HG02610 (cell line): ENCODE results near the gene LRP8.
"Not testable (repeated sequence)": the region's sequence is repeated elsewhere in the genome, so short reads cannot be mapped to it uniquely, and the experiment has no call there.

ENCODE experiments used
- ATAC-seq: cut with Tn5 transposase; IDR thresholded peaks from one replicate; pipeline ENCODE4 v1.9.1; 2021; ENCODE audit warnings: mild to moderate bottlenecking, moderate library complexity; ENCODE audit not compliant: unreplicated experiment

LRP8 gene

GRCh38 chr1:53220962-53221286 lies 106.9 kb downstream of the LRP8 start:
- ATAC-seq, result no peak

- peak; percentile 90 for ATAC-seq
Measured at GRCh38 chr1:53220171-53220961, 107.5 kb downstream of the LRP8 start, which contains the start of gene CZIB. CZIB (minus strand) TSS chr1:53220634; CDS start chr1:53220575, 59 bp downstream.

GRCh38 chr1:53219711-53220110 lies 108.2 kb downstream of the LRP8 start:
- no peak for ATAC-seq

- ATAC-seq, result no peak
Measured at GRCh38 chr1:53218201-53218600, 109.7 kb downstream of the LRP8 start.

- no peak for ATAC-seq
Measured at GRCh38 chr1:53214376-53214940, 113.4 kb downstream of the LRP8 start.

- no peak for ATAC-seq
Measured at GRCh38 chr1:53210954-53211353, 116.9 kb downstream of the LRP8 start.

GRCh38 chr1:53210352-53210751 lies 117.5 kb downstream of the LRP8 start:
- ATAC-seq, result no peak

GRCh38 chr1:53207726-53208125 lies 120.1 kb downstream of the LRP8 start:
- ATAC-seq, result no peak

- no peak for ATAC-seq
Measured at GRCh38 chr1:53206735-53207379, 121.0 kb downstream of the LRP8 start.

- not testable (repeated sequence) for ATAC-seq
Measured at GRCh38 chr1:53206083-53206685, 121.7 kb downstream of the LRP8 start.

- not testable (repeated sequence) for ATAC-seq
Measured at GRCh38 chr1:53205496-53205895, 122.4 kb downstream of the LRP8 start.

GRCh38 chr1:53203466-53203865 lies 124.4 kb downstream of the LRP8 start:
- no peak for ATAC-seq

- no peak for ATAC-seq
Measured at GRCh38 chr1:53198241-53198651, 129.6 kb downstream of the LRP8 start.

- no peak for ATAC-seq
Measured at GRCh38 chr1:53197291-53198200, 130.3 kb downstream of the LRP8 start.

- ATAC-seq, result peak; percentile 99
Measured at GRCh38 chr1:53196485-53197290, 131.2 kb downstream of the LRP8 start, which contains the start of gene CPT2. CPT2 (plus strand) TSS chr1:53196824; CDS start chr1:53196944, 120 bp downstream.

- no peak for ATAC-seq
Measured at GRCh38 chr1:53196017-53196484, 131.8 kb downstream of the LRP8 start.

GRCh38 chr1:53195246-53196016 lies 132.4 kb downstream of the LRP8 start:
- ATAC-seq, result no peak
